ENCODE results near the gene ADAMTS12. TPM values are rescaled to one million over a fixed set of nuclear protein-coding genes. Genes with fewer than 3 reads are reported as not detected.

Gene ADAMTS12
- polyA plus RNA-seq, 1 donor from 2014 or later, result 0.07 TPM

Small RNAs within 50 kb of the gene (small RNA-seq; reads per million reads assigned to genes)
- 0 to 0.08 (median 0.03) reads per million in 3 experiments for gene RNU6-923P

Other genes with a start within 250 kb of the ADAMTS12 start
- gene RXFP3, start 44.4 kb upstream of the ADAMTS12 start, polyA plus RNA-seq, result not detected in 2 replicates
- 1.2 and 6.2 TPM in 2 replicates for gene SLC45A2, start 92.7 kb upstream of the ADAMTS12 start, polyA plus RNA-seq
- 19.4 and 28.5 TPM in 2 replicates for gene AMACR, start 116.1 kb upstream of the ADAMTS12 start, polyA plus RNA-seq
- 32.0 and 33.1 TPM in 2 replicates for gene C1QTNF3, start 151.2 kb upstream of the ADAMTS12 start, polyA plus RNA-seq

All from neural cell (in vitro differentiated cells).